GM12875 (cell line): ENCODE results near the gene CCDC167.
A peak's percentile ranks its signal among the peaks of the same experiment; 100 is the strongest.

Experiments used
- H3K4me3 ChIP-seq: one replicate; pipeline ENCODE4 v1.5.1; 2011; ENCODE audit warnings: low read depth, low read length, control low read depth
- CTCF ChIP-seq: IDR thresholded peaks from 2 replicates; pipeline ENCODE4 v1.5.1; 2011; ENCODE audit warnings: low read depth, mild to moderate bottlenecking, control low read depth, inconsistent platforms, low read length, moderate library complexity, borderline replicate concordance; ENCODE audit not compliant: insufficient read depth

Gene CCDC167

GRCh38 chr6:37433657-37434271 lies 65.9 kb downstream of the CCDC167 start:
- TF ChIP-seq CTCF: no peak
- peak overlapping the region; percentile 62 for H3K4me3 ChIP-seq
